ENCODE measurements around the gene KCTD14. TPM values are rescaled to one million over a fixed set of nuclear protein-coding genes. Genes with fewer than 3 reads are reported as not detected.

The KCTD14 gene
- total and polyA plus RNA-seq, 9 of the 15 experiments (the other 6 are each of a cell fraction or from before 2014, with no cell fraction given) = 0.04 to 0.30 (median 0.11) TPM; not detected in 2

GRCh38 chr11:78030429-78031325 is 7.6 kb upstream of the KCTD14 start:
- no peaks in the 10 kb centered on the region for H3K9me1 ChIP-seq (ENCODE audit: control insufficient read depth, insufficient read depth, low read length)
- no peaks in the 10 kb centered on the region for H3K27me3 ChIP-seq (ENCODE audit: control insufficient read depth in 2 of 2, insufficient read depth in 2 of 2, low read length in 2 of 2)
- H3K9ac ChIP-seq (ENCODE audit: insufficient read depth in 1 of 2, low read depth in 2 of 2, low read length in 2 of 2) = peak overlapping the region in 1 of 2 experiments; percentile 56; a peak in 2 of 4 replicates
- no peaks in the 10 kb centered on the region for H3K9me3 ChIP-seq (replicated peaks; ENCODE audit: control insufficient read depth, insufficient read depth, low read depth, low read length)
- no peak overlapping the region for H3K4me2 ChIP-seq (ENCODE audit: insufficient read depth, low read length)
- no peak overlapping the region for H2AFZ ChIP-seq (ENCODE audit: low read depth, low read length)
- ChIA-PET CTCF (ENCODE audit: low intra/inter-chr PET ratio) (no interaction called here), POLR2A (interaction anchor here (0.7 to 1.1 kb wide), 4 partner anchors 9 to 702 kb away, joined by 3 to 4 read pairs (median 3); no protein-coding TSS in a partner anchor)
- peaks cover 6 to 25% of the 10 kb centered on the region in 2 experiments for H3K4me1 ChIP-seq (replicated peaks in 1 of 2; ENCODE audit: control insufficient read depth in 2 of 2, insufficient read depth in 2 of 2, low read length in 2 of 2)
- DNase-seq (ENCODE audit: extremely low read depth in 1 of 4, low spot score in 3 of 4) = no peak
- WGBS (ENCODE audit: insufficient coverage, low coverage, missing lambda C conversion rate) = 57% methylated on average over 7 of the region's 7 CpGs
- intact Hi-C loops (cut with micrococcal nuclease) (no loop called here), in situ Hi-C loops (cut with MboI) (no loop called here)
- no peak for FAIRE-seq
- BruUV-seq (replicated peaks) = no TSS peak
- no peaks in the 10 kb centered on the region for H4K20me1 ChIP-seq (replicated peaks; ENCODE audit: control insufficient read depth, insufficient read depth, low read length)
- no peaks in the 10 kb centered on the region for H3K36me3 ChIP-seq (ENCODE audit: control insufficient read depth, insufficient read depth, low read length)
- TF ChIP-seq COPS2 (conservative IDR thresholded peaks at IDR 0.05) (no peak), ZNF76 (CRISPR knock-in tag; IDR thresholded peaks at IDR 0.05; ENCODE audit: borderline replicate concordance) (no peak), NFIC (IDR thresholded peaks at IDR 0.05) (peak; percentile 75), RFX1 (IDR thresholded peaks at IDR 0.05) (peak; percentile 60), FOXJ2 (tag; IDR thresholded peaks at IDR 0.05) (peak; percentile 84; the same call in 1 of the 2 replicates), RERE (CRISPR knock-in tag; IDR thresholded peaks at IDR 0.05; ENCODE audit: borderline replicate concordance) (no peak)
- no peaks in the 10 kb centered on the region for H3K79me2 ChIP-seq (ENCODE audit: control insufficient read depth, insufficient read depth, low read length)
- H3K27ac ChIP-seq (ENCODE audit: extremely low read depth, low read depth, low read length) = no peak overlapping the region
- H3K4me3 ChIP-seq = no peak overlapping the region
- ATAC-seq = no peak
